Neutrophil (primary cell): ENCODE data around the gene IGLON5.

Experiments used
- H3K27ac ChIP-seq: fragments of 200-600 bp; sonication (generic); 2 replicates; pipeline ENCODE4 v1.5.1; 2016; ENCODE audit warnings: mild to moderate bottlenecking, moderate library complexity
- H3K27me3 ChIP-seq: fragments of 200-600 bp; sonication (generic); 2 replicates; pipeline ENCODE4 v1.6.0; 2016; ENCODE audit warnings: mild to moderate bottlenecking
- H3K36me3 ChIP-seq: fragments of 200-600 bp; sonication (generic); 2 replicates; pipeline ENCODE4 v1.5.1; 2017
- H3K4me1 ChIP-seq, 2 experiments: fragments of 200-600 bp in 1 of 2; sonication (generic) in 1 of 2; 1 replicate in 1 of 2; 2 replicates in 1 of 2; pipeline versions ENCODE4 v1.5.1 to v1.6.1; 2013 to 2016; ENCODE audit warnings: low read depth in 1 of 2, low read length in 1 of 2, mild to moderate bottlenecking in 1 of 2, moderate library complexity in 1 of 2; ENCODE audit not compliant: control insufficient read depth in 1 of 2, insufficient read depth in 1 of 2
- H3K4me3 ChIP-seq, 2 experiments: fragments of 200-600 bp in 1 of 2; sonication (generic) in 1 of 2; 1 replicate in 1 of 2; 2 replicates in 1 of 2; pipeline ENCODE4 v1.5.1; 2013 to 2016; ENCODE audit warnings: low read depth in 1 of 2, low read length in 1 of 2, mild to moderate bottlenecking in 1 of 2, moderate library complexity in 1 of 2
- H3K9me3 ChIP-seq: fragments of 200-600 bp; sonication (generic); 2 replicates; pipeline ENCODE4 v1.5.1; 2016
- TF ChIP-seq, protein P1 (sequence below): fragments of 200-600 bp; sonication (generic); IDR thresholded peaks from 2 replicates; pipeline ENCODE4 v1.5.1; 2016; ENCODE audit warnings: antibody characterized with exemption

Gene IGLON5

DNA sequence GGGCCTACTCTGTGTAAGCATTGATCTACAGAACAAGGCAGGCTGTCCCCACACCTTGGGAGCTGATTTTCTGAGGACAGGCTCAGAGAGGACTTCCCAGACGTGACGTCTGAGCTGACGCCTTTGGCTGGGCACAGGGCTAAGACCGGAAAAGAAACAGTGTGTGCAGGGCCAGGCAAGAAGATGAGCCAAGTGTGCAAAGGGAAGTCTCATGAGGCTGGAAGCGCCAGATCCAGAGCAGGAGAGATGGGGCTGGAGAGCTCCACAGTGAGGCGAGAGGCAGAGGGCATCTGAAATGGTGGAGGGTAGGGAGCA is 12.7 kb downstream of the IGLON5 start:
- no peak overlapping the region for H3K27ac ChIP-seq
- H3K27me3 ChIP-seq: peaks cover 73% of the 10 kb centered on the region
- no peaks in the 10 kb centered on the region for H3K9me3 ChIP-seq

DNA sequence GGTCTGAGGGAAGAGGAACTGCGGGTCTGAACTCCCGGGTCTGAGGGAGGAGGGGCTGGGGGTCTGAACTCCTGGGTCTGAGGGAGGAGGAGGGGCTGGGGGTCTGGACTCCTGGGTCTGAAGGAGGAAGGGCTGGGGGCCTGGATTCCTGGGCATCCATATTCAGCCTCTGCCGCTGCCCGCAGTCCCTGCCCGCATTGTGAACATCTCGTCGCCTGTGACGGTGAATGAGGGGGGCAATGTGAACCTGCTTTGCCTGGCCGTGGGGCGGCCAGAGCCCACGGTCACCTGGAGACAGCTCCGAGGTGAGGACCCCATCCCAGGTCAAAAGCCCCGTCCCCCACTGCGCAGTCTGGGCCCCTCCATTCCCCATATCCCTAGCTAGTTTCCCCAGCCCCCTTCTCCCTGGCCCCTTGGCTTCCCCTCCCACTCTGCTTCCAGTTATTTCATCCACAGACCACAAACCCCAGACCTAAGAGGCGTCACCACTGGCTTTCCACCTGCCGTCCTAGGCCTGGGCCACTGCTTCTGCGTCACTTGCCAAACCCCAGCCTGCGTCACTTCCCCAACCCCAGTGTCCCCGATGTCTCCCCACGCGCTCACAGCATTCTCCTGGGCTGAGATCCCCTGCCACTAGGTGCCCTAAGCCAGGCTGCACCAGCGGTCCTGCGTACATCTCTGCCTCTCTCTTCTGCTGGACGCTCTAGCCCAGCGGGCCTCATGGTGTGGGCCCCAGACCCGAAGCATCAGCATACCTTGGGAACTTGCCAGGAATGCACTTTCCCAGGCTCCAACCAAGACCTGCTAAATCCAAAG is 13.9 kb downstream of the IGLON5 start:
- H3K9me3 ChIP-seq: no peaks in the 10 kb centered on the region
- no peak overlapping the region for H3K4me3 ChIP-seq
- peaks cover 84% of the 10 kb centered on the region for H3K27me3 ChIP-seq
- H3K4me1 ChIP-seq: peaks cover 0 to 8% of the 10 kb centered on the region in 2 experiments
- H3K36me3 ChIP-seq: no peaks in the 10 kb centered on the region
- TF ChIP-seq, protein P1, sequence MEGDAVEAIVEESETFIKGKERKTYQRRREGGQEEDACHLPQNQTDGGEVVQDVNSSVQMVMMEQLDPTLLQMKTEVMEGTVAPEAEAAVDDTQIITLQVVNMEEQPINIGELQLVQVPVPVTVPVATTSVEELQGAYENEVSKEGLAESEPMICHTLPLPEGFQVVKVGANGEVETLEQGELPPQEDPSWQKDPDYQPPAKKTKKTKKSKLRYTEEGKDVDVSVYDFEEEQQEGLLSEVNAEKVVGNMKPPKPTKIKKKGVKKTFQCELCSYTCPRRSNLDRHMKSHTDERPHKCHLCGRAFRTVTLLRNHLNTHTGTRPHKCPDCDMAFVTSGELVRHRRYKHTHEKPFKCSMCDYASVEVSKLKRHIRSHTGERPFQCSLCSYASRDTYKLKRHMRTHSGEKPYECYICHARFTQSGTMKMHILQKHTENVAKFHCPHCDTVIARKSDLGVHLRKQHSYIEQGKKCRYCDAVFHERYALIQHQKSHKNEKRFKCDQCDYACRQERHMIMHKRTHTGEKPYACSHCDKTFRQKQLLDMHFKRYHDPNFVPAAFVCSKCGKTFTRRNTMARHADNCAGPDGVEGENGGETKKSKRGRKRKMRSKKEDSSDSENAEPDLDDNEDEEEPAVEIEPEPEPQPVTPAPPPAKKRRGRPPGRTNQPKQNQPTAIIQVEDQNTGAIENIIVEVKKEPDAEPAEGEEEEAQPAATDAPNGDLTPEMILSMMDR: no peak
- no peak overlapping the region for H3K27ac ChIP-seq

More for the DNA sequence above, 12.7 kb downstream of the IGLON5 start:
- Histone ChIP-seq H3K36me3 (no peaks in the 10 kb centered on the region), H3K4me1 (peaks cover 0 to 8% of the 10 kb centered on the region in 2 experiments), H3K4me3 (no peak overlapping the region)
- TF ChIP-seq, protein P1: no peak

DNA sequence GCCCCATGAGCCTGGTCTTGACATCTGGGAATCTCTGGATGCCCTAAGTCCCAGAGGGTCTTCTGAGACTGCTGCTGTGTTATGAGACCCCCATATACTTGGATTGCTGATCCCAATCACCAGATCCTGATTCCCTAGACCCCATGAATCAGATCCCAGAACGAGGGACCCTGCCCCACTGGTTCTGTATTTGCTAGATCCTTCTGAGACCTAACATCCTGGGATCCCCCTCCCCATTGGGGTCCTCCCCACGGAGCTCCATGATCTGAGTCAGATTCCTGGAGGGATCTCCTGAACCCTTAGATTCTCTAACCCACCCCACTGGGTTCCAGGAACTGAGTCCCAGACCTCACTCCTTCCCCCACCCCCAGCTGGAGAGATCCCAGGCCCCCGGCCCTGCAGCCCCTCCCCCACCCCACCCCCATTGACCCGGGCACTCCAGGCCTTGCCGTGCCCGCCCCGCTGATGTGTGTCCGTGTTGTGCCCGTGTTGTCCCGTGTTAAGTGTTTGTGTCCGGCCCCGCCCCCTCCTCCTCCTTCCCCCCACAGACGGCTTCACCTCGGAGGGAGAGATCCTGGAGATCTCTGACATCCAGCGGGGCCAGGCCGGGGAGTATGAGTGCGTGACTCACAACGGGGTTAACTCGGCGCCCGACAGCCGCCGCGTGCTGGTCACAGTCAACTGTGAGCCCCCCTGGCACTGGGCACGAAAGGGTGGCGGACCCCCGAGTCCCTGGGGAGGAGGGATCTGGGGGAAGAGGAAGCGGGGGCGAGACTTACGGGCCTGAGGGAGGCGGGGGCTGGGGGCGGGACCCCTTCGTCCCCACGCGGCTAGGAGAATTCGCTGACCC is 15.0 kb downstream of the IGLON5 start:
- H3K36me3 ChIP-seq: no peaks in the 10 kb centered on the region
- H3K27ac ChIP-seq: no peak overlapping the region
- H3K4me3 ChIP-seq: no peak overlapping the region
- H3K27me3 ChIP-seq: peaks cover 87% of the 10 kb centered on the region
- TF ChIP-seq, protein P1: no peak
- H3K9me3 ChIP-seq: no peaks in the 10 kb centered on the region
- H3K4me1 ChIP-seq: peaks cover 0 to 8% of the 10 kb centered on the region in 2 experiments

DNA sequence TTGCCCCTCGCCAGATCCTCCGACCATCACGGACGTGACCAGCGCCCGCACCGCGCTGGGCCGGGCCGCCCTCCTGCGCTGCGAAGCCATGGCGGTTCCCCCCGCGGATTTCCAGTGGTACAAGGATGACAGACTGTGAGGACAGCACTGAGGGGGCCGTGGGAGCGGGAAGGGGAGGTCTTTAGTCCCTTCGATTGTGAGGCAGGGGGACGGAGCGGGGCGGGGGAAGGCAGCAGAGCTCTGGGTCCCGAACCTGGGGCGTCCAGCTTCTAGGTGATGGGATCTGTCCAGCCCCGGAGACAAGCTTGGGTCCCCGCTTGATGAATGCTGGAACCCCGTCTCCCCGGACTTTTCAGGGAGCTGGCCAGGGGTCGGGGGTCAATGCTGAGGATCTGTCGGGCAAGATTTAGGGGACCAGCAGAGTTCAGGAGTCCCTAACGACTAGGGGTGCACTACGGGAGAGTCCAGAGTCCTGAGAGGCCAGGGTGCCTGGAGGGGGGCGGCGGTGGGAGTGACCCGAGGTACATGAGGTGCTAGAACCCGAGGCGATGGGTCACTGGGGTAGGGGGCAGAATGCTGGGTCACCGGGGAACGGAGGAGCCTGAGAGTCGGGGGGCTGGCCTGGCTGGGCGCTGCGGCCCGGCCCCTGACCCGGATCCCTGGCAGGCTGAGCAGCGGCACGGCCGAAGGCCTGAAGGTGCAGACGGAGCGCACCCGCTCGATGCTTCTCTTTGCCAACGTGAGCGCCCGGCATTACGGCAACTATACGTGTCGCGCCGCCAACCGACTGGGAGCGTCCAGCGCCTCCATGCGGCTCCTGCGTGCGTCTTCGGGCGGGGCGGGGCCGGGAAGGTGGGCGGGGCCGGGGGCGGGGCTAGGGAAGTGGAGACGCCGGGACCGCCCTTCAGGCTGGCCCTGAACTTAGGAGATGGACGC is 15.9 kb downstream of the IGLON5 start:
- TF ChIP-seq, protein P1: no peak
- H3K4me3 ChIP-seq: peak overlapping the region in 1 of 2 experiments; percentile 30
- H3K36me3 ChIP-seq: no peaks in the 10 kb centered on the region
- H3K4me1 ChIP-seq: peaks cover 0 to 8% of the 10 kb centered on the region in 2 experiments
- H3K27me3 ChIP-seq: peaks cover 80% of the 10 kb centered on the region
- no peaks in the 10 kb centered on the region for H3K9me3 ChIP-seq
- H3K27ac ChIP-seq: no peak overlapping the region

DNA sequence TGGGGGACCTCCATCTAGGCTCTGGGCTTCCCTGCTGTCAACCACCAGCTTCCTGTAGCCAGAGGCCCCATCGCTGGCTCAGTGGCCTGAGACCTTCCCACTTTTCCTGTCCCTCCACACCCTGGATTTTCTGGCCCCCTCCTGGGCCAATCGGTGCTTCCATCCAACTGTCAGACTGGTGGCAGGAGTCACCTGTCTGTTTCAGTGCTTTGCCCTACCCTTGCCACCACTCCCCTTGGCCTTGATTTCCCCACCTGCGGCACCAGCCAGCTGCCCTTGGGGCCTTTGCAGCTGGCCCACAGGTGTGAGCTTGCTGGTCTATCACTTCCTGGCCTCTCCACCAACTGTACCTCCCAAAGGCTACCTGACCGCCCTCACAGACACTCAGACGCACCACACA is 18.0 kb downstream of the IGLON5 start:
- Histone ChIP-seq H3K27me3 (peaks cover 61% of the 10 kb centered on the region), H3K36me3 (no peaks in the 10 kb centered on the region)

More for the DNA sequence above, 18.0 kb downstream of the IGLON5 start:
- H3K9me3 ChIP-seq: no peaks in the 10 kb centered on the region
- peaks cover 0 to 8% of the 10 kb centered on the region in 2 experiments for H3K4me1 ChIP-seq
- no peak overlapping the region for H3K4me3 ChIP-seq
- no peak overlapping the region for H3K27ac ChIP-seq
- TF ChIP-seq, protein P1: no peak
